ENCODE results near the gene CMA1.

CMA1 gene

GRCh38 chr14:24459331-24459730, 48.7 kb downstream of the CMA1 start:
- Mint-ChIP-seq H3K4me3 (no peak overlapping the region), H3K27ac (no peak overlapping the region), H3K27me3 (ENCODE audit: low read depth, poor library complexity) (peaks cover 3% of the 10 kb centered on the region), H3K4me1 (no peaks in the 10 kb centered on the region), H3K9me3 (peaks cover 15% of the 10 kb centered on the region), H3K36me3 (ENCODE audit: low read depth) (peaks cover 60% of the 10 kb centered on the region)
- no peak for DNase-seq
- TF ChIP-seq CTCF (IDR thresholded peaks at IDR 0.05): no peak

GRCh38 chr14:24458736-24459135, 49.3 kb downstream of the CMA1 start:
- Mint-ChIP-seq H3K4me3 (no peak overlapping the region), H3K27me3 (ENCODE audit: low read depth, poor library complexity) (peaks cover 3% of the 10 kb centered on the region), H3K9me3 (peaks cover 21% of the 10 kb centered on the region), H3K36me3 (ENCODE audit: low read depth) (peaks cover 66% of the 10 kb centered on the region), H3K27ac (no peak overlapping the region), H3K4me1 (no peaks in the 10 kb centered on the region)
- no peak for TF ChIP-seq CTCF (IDR thresholded peaks at IDR 0.05)
- no peak for DNase-seq

DNA sequence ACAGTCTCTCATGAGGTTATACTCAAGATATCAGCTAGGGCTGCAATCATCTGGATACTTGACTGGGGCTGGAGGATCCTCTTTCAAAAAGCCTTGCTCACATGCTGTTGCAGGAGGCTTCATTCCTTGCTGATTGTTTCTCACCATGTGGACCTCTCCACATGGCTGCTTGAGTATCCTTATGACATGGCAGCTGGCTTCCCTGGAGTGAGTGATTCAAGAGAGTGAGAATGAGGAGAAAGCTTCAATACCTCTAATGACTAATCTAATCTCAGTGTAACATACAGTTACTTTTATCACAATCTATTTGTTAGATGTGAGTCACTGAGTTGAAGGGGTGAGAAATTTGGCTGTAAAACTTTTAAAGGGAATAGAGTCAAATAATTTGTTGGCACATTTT, 51.1 kb downstream of the CMA1 start:
- Mint-ChIP-seq H3K36me3 (ENCODE audit: low read depth) (peaks cover 80% of the 10 kb centered on the region), H3K4me1 (no peaks in the 10 kb centered on the region), H3K27ac (no peak overlapping the region), H3K4me3 (no peak overlapping the region), H3K27me3 (ENCODE audit: low read depth, poor library complexity) (peaks cover 3% of the 10 kb centered on the region), H3K9me3 (peaks cover 39% of the 10 kb centered on the region)
- DNase-seq: no peak
- TF ChIP-seq CTCF (IDR thresholded peaks at IDR 0.05): no peak
